Stimulated activated CD8-positive, alpha-beta memory T cell treated with anti-CD3 and anti-CD28 coated beads, Interleukin-7, amount 100 ng/mL, for 24 hours (primary cell): ENCODE measurements around the gene ATP10B.
"Not testable (repeated sequence)": the region's sequence is repeated elsewhere in the genome, so short reads cannot be mapped to it uniquely, and the experiment has no call there.

Experiments used
- DNase-seq: peaks from one replicate; pipeline ENCODE4 v3.0.0-alpha.2; 2020; ENCODE audit warnings: low read depth

ATP10B gene

GRCh38 chr5:160852049-160852448 lies at the start of gene ATP10B:
Gene ATP10B (minus strand): TSS chr5:160852211. CDS start chr5:160688074, 164,137 bp downstream.
- no peak for DNase-seq

- no peak for DNase-seq
These were observed 49.6 kb upstream of the ATP10B start for GRCh38 chr5:160901656-160902055.

DNA sequence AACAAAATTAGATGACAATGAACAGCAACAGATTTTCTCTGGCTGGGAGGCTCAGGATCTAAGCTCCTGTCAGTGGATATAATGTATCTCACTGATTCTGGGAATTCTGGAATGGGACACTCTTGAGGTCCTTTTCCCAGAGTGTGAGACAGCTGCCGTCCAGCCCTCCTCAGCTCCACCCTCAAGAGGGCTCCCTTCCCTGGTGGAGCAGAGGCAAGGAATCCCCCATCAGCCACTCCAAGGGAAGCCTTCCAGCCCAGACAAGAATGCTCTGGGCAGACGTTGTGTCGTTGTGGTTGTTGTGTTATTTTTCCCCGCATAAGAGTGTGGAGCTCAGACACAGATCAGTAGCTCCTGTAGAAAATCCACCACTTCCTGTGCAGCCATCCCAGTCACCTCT lies 47.7 kb upstream of the ATP10B start:
- no peak for DNase-seq

DNA sequence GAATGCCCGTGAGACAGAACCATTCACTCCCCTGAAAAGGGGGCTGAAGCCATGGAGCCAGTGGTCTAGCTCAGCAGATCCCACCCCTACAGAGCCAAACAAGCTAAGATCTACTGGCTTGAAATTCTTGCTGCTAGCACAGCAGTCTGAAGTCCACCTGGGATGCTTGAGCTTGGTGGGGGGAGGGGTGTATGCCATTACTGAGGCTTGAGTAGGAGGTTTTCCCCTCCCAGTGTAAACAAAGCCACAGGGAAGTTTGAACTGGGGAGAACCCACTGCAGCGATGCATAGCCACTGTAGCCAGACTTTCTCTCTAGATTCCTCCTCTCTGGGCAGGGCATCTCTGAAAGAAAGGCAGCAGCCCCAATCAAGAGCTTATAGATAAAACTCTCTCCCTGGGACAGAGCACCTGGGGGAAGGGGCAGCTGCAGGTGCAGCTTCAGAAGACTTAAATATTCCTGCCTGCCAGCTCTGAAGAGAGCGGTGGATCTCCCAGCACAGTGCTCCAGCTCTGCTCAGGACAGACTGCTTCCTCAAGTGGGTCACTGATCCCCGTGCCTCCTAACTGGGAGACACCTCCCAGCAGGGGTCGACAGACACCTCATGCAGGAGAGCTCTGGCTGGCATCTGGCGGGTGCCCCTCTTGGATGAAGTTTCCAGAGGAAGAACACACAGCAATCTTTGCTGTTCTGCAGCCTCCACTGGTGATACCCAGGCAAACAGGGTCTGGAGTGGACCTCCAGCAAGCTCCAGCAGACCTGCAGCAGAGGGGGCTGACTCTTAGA lies 41.4 kb upstream of the ATP10B start:
- not testable (repeated sequence) for DNase-seq

GRCh38 chr5:160887780-160888179 lies 35.8 kb upstream of the ATP10B start:
- no peak for DNase-seq

- DNase-seq: not testable (repeated sequence)
These were observed 21.7 kb upstream of the ATP10B start for GRCh38 chr5:160873560-160874200.

DNA sequence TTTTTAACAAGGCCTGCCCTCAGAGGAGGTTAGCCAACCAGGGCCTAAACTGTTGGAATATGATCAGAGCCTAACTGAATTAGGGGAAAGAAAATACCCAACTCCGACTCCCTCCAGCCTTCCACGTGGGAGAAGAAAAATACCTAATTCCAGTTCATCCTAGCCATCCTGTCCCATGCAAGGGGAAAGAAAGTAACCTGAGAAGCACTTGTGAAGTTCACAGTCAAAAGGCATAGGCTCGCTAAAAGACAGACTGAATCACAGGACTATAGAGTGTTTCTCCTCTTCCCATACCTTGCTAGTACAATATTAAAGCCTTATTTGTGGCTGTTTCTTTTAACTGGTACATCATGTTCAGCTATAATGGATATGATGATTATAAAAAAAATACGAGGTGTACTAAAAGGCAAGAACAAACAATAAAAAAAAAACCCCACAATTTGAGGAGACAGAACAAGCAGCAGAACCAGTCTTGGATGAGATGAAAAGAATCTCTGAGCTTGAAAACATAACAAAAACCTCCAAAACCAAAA lies 18.0 kb upstream of the ATP10B start:
- no peak for DNase-seq

GRCh38 chr5:160867976-160868375 lies 16.0 kb upstream of the ATP10B start:
- DNase-seq: no peak

DNA sequence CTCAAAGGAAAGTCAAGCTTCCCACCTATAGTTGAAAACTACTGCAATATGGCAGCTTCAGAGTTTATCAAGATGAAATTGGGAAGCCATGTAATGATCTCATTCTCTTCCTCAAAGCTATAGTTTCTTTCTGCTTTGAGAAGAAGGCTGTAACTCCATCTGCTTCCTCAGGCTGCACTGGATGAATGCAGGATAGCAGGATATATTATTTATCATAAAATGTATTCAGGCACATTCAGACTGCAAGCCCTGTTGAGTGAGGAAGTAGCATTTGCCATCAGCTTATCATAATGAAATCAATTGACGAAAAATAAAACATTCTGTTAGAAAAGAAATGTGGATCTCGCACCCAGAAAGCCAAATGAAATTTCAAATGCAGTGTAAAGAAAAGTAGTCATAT lies 560 bp downstream of the ATP10B start:
- no peak for DNase-seq

DNA sequence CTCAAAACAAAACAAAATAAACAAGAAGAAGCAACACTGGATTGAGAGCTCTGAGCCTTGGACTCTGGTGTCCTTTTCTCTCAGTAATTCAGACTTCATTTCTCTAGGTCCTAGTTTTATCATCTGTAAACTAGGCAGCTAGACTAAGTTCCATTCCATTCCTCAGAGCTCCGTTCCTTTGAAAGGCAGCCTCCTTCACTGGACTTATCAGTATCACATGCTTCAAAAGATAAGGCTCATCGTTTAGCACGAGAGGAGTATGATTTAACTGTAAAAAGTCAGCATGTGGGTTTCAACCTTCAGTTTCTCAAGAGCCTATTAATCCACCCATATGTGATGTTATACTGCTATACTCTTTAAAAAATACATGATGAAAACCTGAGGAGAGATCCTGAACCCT lies 1.6 kb downstream of the ATP10B start:
- DNase-seq: no peak

GRCh38 chr5:160847526-160848085 lies 4.4 kb downstream of the ATP10B start:
- DNase-seq: no peak

DNA sequence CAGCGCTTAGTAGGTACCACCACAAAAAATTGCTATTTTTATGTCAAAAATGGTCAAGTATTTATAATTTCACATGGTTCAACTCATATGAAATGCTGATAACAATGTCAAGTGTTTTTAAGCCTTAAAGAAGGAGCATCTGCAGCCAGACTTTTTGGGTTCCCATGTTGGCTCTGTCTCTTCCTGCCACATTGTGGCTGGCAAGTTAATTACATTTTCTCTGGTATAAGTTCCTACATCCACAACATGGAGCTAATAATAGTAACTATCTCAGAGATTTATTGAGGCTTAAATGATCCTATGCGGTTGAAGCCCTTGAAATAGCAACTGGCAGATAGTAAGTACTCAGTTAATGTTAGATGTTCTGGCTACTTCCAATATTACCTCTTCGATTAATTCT lies 5.4 kb downstream of the ATP10B start:
- no peak for DNase-seq

DNA sequence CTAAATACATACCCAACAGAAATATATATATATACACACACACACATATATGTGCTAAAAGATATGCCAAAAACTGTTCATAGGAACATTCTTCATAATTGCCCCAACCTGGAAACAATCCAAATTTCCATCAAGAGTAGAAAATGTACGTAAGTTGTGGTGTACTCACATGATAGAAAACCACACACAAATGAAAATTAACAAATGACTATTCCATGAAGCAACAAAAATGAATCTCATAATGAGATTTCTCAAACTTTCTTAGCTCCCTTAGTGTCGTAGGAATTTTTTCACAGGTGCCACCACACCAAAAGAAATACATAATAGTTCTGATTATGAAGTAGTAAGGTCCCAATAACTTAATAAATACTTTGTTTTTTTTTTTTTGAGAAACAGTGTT lies 7.8 kb downstream of the ATP10B start:
- DNase-seq: no peak

DNA sequence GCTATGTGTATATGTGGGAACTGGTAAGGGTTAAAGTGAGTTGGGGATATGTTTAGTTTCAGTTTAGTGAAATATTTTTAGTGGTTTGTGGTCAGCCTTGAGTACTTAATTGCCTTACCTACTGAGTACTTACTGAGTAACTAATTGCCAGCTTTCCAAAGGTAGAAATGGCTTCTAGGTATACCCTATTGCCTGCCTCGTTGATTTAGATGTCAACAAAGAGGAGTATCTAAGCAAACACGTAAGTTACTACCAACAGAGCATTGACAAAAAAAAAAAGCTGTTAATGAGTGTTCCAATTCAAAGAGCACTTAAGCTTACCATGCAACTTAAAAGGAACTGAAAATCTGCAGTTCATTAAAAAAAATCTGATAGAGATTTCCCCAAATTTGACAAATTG lies 8.8 kb downstream of the ATP10B start:
- DNase-seq: no peak

GRCh38 chr5:160837749-160838593 lies 14.0 kb downstream of the ATP10B start:
- no peak for DNase-seq

GRCh38 chr5:160837211-160837610 lies 14.8 kb downstream of the ATP10B start:
- DNase-seq: no peak

DNA sequence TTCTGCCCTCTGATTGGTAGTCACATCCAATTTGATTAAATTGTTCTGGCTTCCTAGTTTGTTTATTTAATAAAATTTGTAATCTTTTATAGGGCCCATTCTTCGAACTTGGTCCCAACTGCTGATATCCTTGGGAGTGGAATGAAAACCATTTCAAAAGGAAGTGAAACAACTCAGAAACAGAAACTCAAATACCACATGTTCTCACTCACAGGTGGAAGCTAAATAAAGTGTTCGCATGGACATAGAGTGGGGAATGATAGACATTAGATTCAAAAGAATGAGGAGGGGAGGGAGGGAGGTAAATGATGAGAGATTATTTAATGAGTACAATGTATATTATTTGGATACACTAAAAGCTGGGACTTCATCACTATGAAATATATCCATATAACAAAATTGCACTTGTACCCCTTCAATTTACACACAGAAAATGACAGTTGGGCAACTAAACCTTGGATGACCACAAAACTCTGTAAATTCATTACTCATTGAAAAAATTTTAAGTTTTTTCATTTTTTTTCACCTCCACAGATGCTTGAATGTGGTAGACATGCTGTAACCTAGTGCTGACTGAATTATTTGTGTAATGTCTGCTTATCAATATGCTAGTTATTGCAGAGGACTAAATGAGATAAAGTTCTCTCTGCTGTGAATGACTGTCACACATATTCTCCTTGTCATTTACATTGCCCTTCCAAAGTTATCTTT lies 16.0 kb downstream of the ATP10B start:
- DNase-seq: no peak

- DNase-seq: no peak
These were observed 16.6 kb downstream of the ATP10B start for GRCh38 chr5:160835376-160835775.

DNA sequence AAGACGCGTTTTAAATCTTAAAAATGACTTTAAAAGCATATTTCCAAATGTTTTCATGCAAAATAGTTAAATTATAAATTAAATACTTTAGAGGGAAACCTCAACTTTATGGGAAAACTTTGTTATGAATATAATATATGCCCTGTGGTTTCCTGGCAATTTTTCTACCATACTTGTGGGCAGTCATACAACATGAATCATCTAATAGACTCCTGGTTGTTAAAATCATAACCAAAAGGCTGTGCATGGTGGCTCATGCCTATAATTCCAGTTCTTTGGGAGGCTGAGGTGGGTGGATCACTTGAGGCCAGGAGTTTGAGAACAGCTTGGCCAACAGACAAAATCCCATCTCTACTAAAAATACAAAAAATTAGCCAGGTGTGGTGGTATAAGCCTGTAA lies 18.2 kb downstream of the ATP10B start:
- DNase-seq: no peak

- no peak for DNase-seq
These were observed 20.2 kb downstream of the ATP10B start for GRCh38 chr5:160831801-160832200.

DNA sequence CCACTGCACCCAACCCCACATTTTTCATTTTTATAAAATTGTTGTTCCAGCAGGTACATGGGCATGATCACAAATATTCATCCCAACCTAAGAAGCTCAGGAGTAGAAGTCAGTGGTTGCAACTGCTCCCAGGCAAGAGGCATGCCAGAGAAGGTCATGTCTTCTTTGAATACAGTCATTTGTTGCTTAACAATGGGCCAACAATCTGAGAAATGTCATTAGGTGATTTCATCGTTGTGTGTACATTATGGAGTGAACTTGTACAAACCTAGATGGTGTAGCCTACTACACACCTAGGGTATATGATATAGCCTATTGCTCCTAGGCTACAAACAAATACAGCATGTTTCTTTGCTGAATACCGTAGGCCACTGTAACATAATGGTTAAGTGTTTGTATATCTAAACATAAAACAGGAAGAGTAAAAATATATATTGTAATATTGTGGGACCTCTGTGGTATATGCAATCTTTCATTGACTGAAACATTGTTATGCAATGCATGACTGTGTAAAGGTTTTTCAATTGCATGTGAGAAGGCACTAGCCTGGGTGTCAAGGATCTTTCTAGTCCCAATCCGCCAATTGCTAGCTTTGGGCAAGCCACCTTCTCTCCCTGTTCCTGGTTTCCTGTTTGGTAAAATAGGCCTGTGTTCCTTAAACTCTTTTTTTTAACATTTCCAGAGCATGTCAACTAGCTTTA lies 27.6 kb downstream of the ATP10B start:
- no peak for DNase-seq
